Heart left ventricle (tissue), 16 donors: ENCODE data around the gene MGAT5. TPM values are rescaled to one million over a fixed set of nuclear protein-coding genes. Genes with fewer than 3 reads are reported as not detected.

Experiments used
- ATAC-seq, 4 donors: fragments of 200-7000 bp; cut with Tn5 transposase; one replicate each; pipeline ENCODE4 v1.9.1; 2020 to 2022; ENCODE audit warnings: moderate library complexity in 4 of 4, mild to moderate bottlenecking in 3 of 4, moderate number of reproducible peaks in 1 of 4
- DNase-seq, 5 donors: peaks; one replicate each; pipeline ENCODE4 v3.0.0-alpha.2; 2020
- H3K27ac ChIP-seq, 12 donors: fragments of 200-600 bp; sonication (generic) in 4 of 12; one replicate each; pipeline versions ENCODE4 v1.5.0 to v1.8.0; 2016 to 2022; ENCODE audit warnings: mild to moderate bottlenecking in 2 of 12
- H3K27me3 ChIP-seq, 9 donors: fragments of 200-600 bp; sonication (generic) in 2 of 9; one replicate each; pipeline versions ENCODE4 v1.5.1 to v1.8.0; 2016 to 2022; ENCODE audit warnings: mild to moderate bottlenecking in 3 of 9
- H3K36me3 ChIP-seq, 9 donors: fragments of 200-600 bp; sonication (generic) in 2 of 9; one replicate each; pipeline versions ENCODE4 v1.5.0 to v1.8.0; 2018 to 2022; ENCODE audit warnings: mild to moderate bottlenecking in 2 of 9
- H3K4me1 ChIP-seq, 12 donors: fragments of 200-600 bp; sonication (generic) in 4 of 12; one replicate each; pipeline versions ENCODE4 v1.5.0 to v1.8.0; 2016 to 2022; ENCODE audit warnings: mild to moderate bottlenecking in 3 of 12
- H3K4me3 ChIP-seq, 12 donors: fragments of 200-600 bp; sonication (generic) in 4 of 12; one replicate each; pipeline versions ENCODE4 v1.5.0 to v1.8.0; 2017 to 2022; ENCODE audit warnings: mild to moderate bottlenecking in 9 of 12, moderate library complexity in 4 of 12
- H3K9me3 ChIP-seq, 12 donors: fragments of 200-600 bp; sonication (generic) in 4 of 12; one replicate each; pipeline versions ENCODE4 v1.5.0 to v1.8.0; 2016 to 2022; ENCODE audit warnings: mild to moderate bottlenecking in 1 of 12
- CTCF ChIP-seq, 12 donors: fragments of 200-600 bp; sonication (generic) in 4 of 12; IDR thresholded peaks; one replicate each; pipeline versions ENCODE4 v1.5.0 to v1.8.0; 2018 to 2022; ENCODE audit warnings: antibody characterized with exemption in 12 of 12, mild to moderate bottlenecking in 5 of 12
- POLR2A ChIP-seq, 2 donors: fragments of 450-650 bp; IDR thresholded peaks; one replicate each; pipeline ENCODE4 v1.6.1; 2017; ENCODE audit warnings: antibody characterized with exemption in 2 of 2, mild to moderate bottlenecking in 2 of 2, moderate library complexity in 2 of 2
- WGBS, 4 donors: extraction: QIAGEN DNeasy Blood & Tissue Kit in 2 of 4; methylation state at CpG; one replicate each; pipeline versions ENCODE4 v1.1.5 to v1.1.7; 2013 to 2018; 5-methylcytosine and 5-hydroxymethylcytosine counted together
- intact Hi-C, 10 donors: fragments of 100-400 bp; cut with DNase I; formaldehyde crosslinking; loops; one replicate each; pipeline versions ENCODE4 v1.11.1 to v1.14.2; 2022
- polyA plus RNA-seq, 2 donors: library from polyadenylated mRNA; stranded (reverse); fragments of 200-250 nt; gene quantifications; one replicate each; pipeline ENCODE4 v1.2.3, GENCODE V29; 2013
- total RNA-seq, 9 donors: library from RNA; depleted of rRNA in 2 of 9; stranded (reverse); fragments of >200 nt in 2 of 9; fragmentation: NEBNext Ultra II Directional in 3 of 9; extraction: Animal tissue kit (Norgen Biotek cat#: 25700) in 3 of 9; gene quantifications; one replicate each; pipeline versions ENCODE4 v1.1.0 to v1.2.4, GENCODE V29; 2016 to 2023
- donor health status: ischemic (EF 13 %, LVEDD 7.1; RV severe dilation, severe dysfunction).
- donor health status: healthy with polysubstance abuse.
- donor health status: DM: no; HTN: yes; CAD: no.
- donor health status: DM: no; HTN: no; CAD: no.
- donor health status: ischemic (EF 25% LVEDD 6.9; RV normal size, moderate dysfunction).
- donor health status: ischemic (EF 25% LVEDD 5.7; RV mildly dilated, moderate dysfunction).
- donor health status: healthy.
- donor health status: DM: yes; HTN: yes; CAD: no.
- donor health status: ischemic (EF 35%, LVEDD 5.7; RV mildly dilated, moderate dysfunction).
- donor health status: nonischemic (EF 11% LVEDD 7.7; RV severe dilation, severe dysfunction).
- donor health status: DM: yes; HTN: yes; CAD: no.
- donor health status: PGD.
- donor health status: ischemic (EF 29% LVEDD 5.4; RV normal size, mild dysfunction).
- donor health status: nonischemic (EF 23%, LVEDD 6.1; RV moderate dilation, normal function).

The MGAT5 gene
- total and polyA plus RNA-seq, 11 donors: 9.7 to 116 (median 79.3) TPM

GRCh38 chr2:134406736-134407135 is 152.9 kb downstream of the MGAT5 start:
- intact Hi-C loops: loop anchor here in 5 of 10 donors (10.0 kb wide), 2 partner anchors 142 to 162 kb away; no protein-coding TSS in a partner anchor
- ATAC-seq: no peak
- H3K4me3 ChIP-seq: no peak overlapping the region
- peaks cover 0 to 36% (median 15%) of the 10 kb centered on the region in 9 donors for H3K36me3 ChIP-seq
- WGBS, 4 donors: 89 to 98% (median 93%) methylated on average over 3 of the region's 3 CpGs
- peaks cover 0 to 74% (median 47%) of the 10 kb centered on the region in 12 donors for H3K4me1 ChIP-seq
- H3K27me3 ChIP-seq: no peaks in the 10 kb centered on the region
- no peak overlapping the region for H3K27ac ChIP-seq
- H3K9me3 ChIP-seq: no peaks in the 10 kb centered on the region
- no peak for DNase-seq
- no peak for TF ChIP-seq POLR2A (IDR thresholded peaks at IDR 0.05)
- TF ChIP-seq CTCF (IDR thresholded peaks at IDR 0.05): no peak

- ATAC-seq (no peak), DNase-seq (no peak)
- no peak for TF ChIP-seq POLR2A (IDR thresholded peaks at IDR 0.05)
- TF ChIP-seq CTCF (IDR thresholded peaks at IDR 0.05): no peak
- Histone ChIP-seq H3K9me3 (no peaks in the 10 kb centered on the region), H3K36me3 (peaks cover 0 to 36% (median 15%) of the 10 kb centered on the region in 9 donors), H3K4me3 (no peak overlapping the region), H3K27ac (peak overlapping the region in 1 of 12 donors; percentile 75), H3K4me1 (peaks cover 0 to 70% (median 45%) of the 10 kb centered on the region in 12 donors), H3K27me3 (no peaks in the 10 kb centered on the region)
- intact Hi-C loops: loop anchor here in 5 of 10 donors (10.0 kb wide), 2 partner anchors 143 to 163 kb away; no protein-coding TSS in a partner anchor
- WGBS, 4 donors: 94 to 95% (median 95%) methylated on average over 4 of the region's 4 CpGs
These were observed 153.4 kb downstream of the MGAT5 start for GRCh38 chr2:134407154-134407890.

GRCh38 chr2:134408386-134408785 is 154.5 kb downstream of the MGAT5 start:
- intact Hi-C loops: loop anchor here in 5 of 10 donors (10.0 kb wide), 2 partner anchors 144 to 164 kb away; no protein-coding TSS in a partner anchor
- Histone ChIP-seq H3K27ac (peak overlapping the region in 4 of 12 donors; percentile 11 to 75 (median 26)), H3K27me3 (no peaks in the 10 kb centered on the region), H3K4me1 (peaks cover 0 to 59% (median 41%) of the 10 kb centered on the region in 12 donors), H3K9me3 (no peaks in the 10 kb centered on the region), H3K36me3 (peaks cover 0 to 37% (median 15%) of the 10 kb centered on the region in 9 donors), H3K4me3 (no peak overlapping the region)
- no peak for DNase-seq
- ATAC-seq: no peak
- TF ChIP-seq CTCF (IDR thresholded peaks at IDR 0.05) (no peak), POLR2A (IDR thresholded peaks at IDR 0.05) (no peak)
- 62 to 73% (median 71%) methylated on average over 3 of the region's 3 CpGs for WGBS, 4 donors

GRCh38 chr2:134408791-134409190 is 154.9 kb downstream of the MGAT5 start:
- H3K4me3 ChIP-seq: no peak overlapping the region
- 46 to 63% (median 58%) methylated on average over 3 of the region's 3 CpGs for WGBS, 4 donors
- TF ChIP-seq POLR2A (IDR thresholded peaks at IDR 0.05) (no peak), CTCF (IDR thresholded peaks at IDR 0.05) (no peak)
- H3K36me3 ChIP-seq: peaks cover 0 to 37% (median 17%) of the 10 kb centered on the region in 9 donors
- peaks cover 0 to 59% (median 41%) of the 10 kb centered on the region in 12 donors for H3K4me1 ChIP-seq
- H3K27ac ChIP-seq: peak overlapping the region in 3 of 12 donors; percentile 11 to 75 (median 28)
- H3K9me3 ChIP-seq: no peaks in the 10 kb centered on the region
- ATAC-seq (no peak), DNase-seq (no peak)
- no peaks in the 10 kb centered on the region for H3K27me3 ChIP-seq
- intact Hi-C loops: loop anchor here in 5 of 10 donors (10.0 kb wide), 2 partner anchors 144 to 164 kb away; no protein-coding TSS in a partner anchor
